Activated CD4-positive, alpha-beta T cell treated with anti-CD3 and anti-CD28 coated beads, Interleukin-10, Interleukin-2, amounts not matched to agents 100 ng/mL and 50 ng/mL, durations not matched to agents 16 hours and 8 hours (primary cell): ENCODE measurements around the gene RBM5.

ENCODE experiments used
- DNase-seq: peaks from one replicate; pipeline ENCODE4 v3.0.0-alpha.2; 2020

Gene RBM5

GRCh38 chr3:50140990-50141389 lies 52.3 kb downstream of the RBM5 start:
- no peak for DNase-seq

DNA sequence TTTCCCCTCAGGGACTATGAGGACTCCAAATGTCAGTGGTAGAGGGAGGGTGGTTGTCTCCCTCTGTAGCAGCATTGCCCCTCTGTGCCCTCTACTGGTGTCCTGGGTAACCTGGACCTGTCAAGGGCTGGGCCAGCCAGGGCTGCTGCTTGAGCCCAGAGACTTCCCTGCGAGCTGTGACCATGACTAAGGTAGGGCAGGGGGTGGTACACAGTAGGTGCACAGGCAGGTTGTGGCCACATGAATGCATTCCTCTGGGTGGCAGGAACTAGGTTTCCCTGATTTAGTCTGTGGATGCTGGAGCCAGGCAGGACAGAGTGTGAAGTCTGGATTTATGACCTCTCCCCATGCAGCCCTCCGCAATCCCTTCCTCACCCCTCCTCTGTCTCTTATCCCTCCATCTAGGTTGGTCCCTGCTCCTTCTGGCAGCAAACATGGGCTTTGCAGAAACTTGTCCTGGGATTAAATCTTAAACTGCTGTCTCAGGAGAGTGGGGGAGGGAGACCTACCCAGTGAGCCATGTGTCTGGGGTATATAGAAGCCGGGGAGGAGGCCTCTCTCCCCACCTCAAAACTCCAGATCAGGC lies 57.7 kb downstream of the RBM5 start:
- DNase-seq: no peak

DNA sequence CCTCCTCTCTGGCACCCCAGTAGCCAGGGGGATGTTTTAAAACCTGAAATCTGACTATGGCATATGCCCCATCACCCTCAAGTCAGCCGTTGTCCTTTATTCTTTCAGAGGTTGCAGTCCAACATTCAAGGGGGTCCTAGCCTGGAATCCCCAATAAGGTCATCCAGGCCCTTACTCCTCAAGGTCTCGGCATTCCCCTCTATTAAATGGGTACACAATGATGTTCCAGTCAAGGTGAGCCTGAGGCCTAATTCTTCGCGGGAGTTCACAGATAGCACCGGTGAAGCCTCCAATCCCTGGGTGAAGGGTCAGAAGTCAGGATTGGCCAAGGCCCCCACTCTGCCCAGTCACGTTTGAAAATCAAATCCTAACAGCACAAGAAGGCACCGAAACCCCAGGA lies 58.3 kb downstream of the RBM5 start:
- no peak for DNase-seq

- DNase-seq: no peak
Observed at GRCh38 chr3:50147447-50147846, 58.7 kb downstream of the RBM5 start.

- no peak for DNase-seq
Observed at GRCh38 chr3:50147861-50148260, 59.1 kb downstream of the RBM5 start.

DNA sequence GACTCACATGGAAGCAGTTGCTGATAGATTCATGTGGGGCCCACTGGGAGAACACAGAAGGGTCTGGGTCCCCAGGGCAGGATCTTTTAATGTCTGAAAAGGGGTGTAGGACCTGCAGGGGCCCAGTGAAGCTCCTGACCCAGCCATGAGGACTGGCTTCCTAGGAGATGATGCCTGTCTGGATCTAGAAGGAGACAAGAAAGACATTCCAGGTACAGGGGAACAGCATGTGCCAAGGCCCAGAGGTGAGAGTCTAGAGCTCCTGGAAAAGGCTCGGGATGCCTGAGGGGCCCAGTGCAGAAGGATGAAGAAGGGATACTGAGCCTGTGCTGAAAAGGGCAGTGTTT lies 61.7 kb downstream of the RBM5 start:
- no peak for DNase-seq

DNA sequence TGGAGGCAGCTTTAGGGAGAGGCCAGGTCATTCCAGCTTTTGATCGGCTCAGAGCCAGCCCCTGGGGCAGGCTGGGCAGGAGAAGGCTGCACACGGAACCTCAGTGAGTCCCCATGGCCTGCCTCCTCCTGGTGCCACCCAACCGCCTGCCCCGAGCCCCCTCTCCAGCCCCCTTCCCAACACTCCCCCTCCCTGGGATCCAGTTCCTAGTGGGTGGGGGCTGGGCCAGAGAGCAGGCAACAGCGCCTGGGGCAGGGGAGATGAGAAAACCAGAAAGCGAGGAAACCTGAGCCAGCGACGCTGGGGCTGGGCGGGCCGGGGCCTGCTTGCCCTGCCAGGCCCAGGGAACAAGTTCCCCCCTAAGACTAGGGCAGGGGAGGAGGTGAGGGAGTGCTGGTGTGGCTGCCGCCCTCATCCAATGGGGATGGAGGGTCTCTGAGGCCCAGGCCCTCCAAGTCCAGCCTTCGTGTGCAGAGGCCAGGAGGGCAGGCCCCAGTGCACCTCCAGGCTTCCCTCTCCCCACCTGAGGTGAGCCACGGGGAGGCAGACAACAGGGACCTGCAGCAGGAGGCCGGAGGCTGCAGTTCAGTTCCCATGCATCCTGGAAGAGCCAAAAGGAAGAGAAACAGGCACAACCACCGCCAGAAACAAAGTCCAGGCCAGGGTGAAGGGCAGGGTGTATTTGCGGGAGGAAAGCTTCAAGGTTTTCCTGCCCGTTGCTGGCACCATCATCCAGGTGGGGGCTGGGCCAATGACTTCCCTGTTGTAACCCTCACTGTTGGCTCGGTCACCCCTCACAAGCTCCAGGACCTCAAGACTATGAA lies 62.4 kb downstream of the RBM5 start:
- no peak for DNase-seq

DNA sequence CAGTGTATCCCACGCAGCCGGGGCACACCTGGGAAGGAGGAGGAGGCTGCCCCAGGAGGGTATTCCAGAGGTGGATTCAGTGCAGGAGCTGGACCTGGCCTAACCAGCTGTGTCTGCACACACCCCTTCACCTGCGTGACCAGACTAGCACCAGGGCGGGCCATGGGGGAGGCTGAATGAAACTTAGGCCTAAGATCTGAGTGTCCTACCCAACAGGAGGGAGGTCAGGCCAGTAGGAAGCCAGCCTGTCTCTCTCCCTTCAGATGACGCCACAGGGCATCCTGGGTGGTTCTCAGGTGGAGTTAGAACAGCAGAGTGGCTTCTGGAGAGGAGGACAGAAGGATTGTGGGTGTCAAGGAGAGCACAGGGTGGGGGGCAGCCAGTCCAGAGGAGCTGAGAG lies 63.0 kb downstream of the RBM5 start:
- DNase-seq: no peak

DNA sequence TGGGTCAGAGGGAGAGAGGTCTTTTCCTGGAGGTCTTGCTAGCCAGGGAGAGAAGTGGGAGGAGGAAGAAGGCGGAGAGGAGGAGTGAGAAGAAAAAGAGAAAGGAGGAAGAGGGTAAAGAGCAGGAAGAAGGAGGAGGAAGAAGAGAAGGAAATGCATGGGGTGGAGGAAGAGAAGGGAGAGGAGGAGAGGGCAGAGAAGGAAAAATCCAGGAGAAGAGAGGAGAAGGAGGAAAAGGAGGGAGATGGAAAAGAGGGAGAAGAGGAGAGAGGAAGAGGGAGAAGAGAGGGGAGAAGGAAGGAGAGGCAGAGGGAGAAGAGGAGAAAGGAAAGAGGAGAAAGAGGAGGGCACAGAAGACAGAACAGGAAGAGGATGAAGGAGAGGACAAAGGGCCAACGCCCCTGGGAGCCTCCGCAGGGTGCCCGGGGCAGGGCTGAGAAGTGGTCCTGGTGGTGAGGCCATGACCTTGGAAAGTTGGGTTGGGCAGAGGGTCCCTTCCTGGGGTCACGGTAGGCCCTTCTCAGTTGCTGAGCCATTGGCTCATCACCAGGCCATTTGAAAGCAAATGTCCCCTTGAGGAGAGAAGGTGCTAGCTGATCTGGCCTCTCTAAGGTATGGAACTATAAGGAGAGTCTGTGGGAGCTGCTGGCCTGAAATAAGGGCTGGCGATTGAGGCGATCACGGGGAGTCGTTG lies 65.2 kb downstream of the RBM5 start:
- DNase-seq: no peak

- no peak for DNase-seq
Observed at GRCh38 chr3:50154476-50154839, 65.7 kb downstream of the RBM5 start.

DNA sequence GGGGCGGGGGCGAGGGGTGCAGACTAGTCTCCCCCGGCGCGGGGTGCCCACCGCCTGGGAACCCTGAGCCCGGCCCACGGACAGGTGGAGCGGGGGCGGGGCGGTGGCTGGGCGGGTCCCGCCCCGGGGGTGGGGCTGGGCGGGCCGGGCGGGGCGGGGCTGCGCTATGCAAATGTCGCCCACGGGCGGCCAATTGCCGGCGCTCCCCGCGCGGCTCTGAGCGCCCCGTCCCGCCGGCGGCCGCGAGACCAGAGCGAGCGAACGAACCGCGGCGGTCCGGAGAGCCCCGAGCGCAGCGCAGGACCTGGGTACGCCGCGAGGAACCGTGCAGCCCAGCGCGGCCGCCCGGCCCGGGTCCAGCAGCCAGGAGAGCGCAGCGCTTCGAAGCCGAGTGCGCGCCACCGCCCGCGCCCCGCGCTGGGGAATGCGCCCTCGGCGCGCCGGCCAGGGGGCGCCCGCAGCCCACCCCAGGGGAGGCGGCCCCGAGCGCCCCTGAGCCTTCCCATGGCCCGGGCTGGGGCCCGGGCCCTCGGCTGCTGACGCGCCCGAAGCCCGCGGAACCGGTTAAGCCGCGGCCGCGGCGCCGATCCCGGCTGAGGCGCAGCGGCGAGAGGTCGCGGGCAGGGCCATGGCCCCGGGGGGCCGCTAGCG lies 66.2 kb downstream of the RBM5 start, which contains the start of gene SEMA3F:
Gene SEMA3F, plus strand, starts transcription at position 485 of the 651 bp plus-strand sequence. CDS start 4,299 bp downstream, outside the sequence.
- peak; percentile 57 for DNase-seq

DNA sequence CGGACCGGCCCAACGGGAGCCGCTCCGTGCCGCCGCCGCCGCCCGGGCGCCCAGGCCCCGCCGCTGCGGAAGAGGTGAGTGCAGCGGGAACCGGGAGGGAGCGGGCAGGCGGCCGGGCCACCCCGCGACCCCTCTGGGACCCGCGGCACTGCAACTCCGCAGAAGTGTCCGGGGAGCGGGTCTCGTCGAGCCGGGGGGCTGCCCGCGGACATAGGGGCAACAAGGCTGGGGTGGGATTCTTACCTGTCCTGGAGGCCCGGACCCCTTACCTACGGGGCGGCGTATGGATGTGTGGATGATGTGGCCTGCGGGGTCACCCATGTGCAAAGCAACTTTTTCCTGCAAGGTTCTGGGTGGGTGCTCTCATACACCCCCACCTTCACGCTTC lies 66.8 kb downstream of the RBM5 start:
- no peak for DNase-seq

GRCh38 chr3:50155891-50156290 lies 67.2 kb downstream of the RBM5 start:
- DNase-seq: no peak

- DNase-seq: no peak
Observed at GRCh38 chr3:50156549-50157493, 68.1 kb downstream of the RBM5 start.

DNA sequence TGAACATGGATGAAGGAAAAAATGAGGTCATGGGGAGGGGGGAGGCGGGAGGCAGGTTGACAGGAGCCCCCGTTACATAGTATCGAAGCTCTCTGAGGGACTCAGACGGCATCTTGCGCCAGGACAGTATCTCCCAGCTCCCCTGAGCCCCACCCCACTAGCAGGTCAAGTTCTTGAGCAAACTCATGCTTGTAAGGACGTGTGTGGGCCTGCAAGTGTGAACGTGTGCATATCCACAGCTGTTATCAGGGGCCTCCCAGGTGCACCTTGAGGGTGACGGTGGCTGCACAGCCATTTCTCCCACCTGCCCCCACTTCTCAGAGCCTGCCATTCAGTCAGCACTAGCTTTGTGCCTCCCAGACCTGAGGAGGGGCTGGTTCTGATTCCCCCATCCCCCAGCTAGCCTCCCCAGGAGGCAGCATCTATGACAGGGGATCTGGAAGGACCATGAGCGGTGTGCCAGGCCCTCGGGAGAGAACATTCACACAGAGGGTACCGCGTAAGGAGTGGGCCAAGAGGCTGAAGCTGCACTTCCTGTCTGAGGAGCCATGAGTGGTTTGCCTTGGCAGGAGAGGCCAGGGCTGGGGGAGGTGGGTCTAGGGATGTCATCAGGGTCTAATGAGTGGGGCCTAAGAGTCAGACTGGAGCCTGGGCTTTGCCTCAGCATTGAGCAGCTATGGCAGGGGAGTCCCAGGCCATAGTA lies 69.3 kb downstream of the RBM5 start:
- DNase-seq: no peak

DNA sequence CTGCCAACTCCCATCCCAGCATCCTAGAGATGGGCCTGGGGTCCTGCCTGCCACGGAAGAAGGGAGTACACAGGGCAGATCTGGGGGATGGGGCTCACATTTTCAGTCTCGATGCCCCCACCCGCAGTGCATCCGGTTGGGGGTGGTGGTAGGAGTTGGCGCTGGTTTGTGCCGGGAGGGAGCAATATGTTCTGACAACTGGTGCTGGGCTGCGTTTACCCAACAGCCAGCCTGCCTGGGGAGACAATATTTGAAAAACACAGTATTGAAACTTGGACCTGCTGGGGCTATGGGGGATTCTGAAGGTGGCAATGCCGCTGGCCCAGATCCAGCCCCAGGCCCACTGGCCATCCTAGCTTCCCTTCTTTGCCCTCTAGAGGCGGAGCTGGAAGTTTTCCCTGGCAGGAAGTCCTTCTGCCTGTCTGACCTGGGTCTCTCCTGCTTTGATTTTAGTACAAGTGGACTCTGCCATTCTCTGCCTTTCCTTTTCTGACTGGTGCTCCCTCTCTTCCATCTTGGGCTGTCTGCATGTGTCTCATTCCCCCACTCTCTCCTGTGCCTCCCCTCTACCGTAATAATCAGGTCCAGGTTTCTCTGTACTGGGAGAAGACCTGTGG lies 69.9 kb downstream of the RBM5 start:
- DNase-seq: no peak

- no peak for DNase-seq
Observed at GRCh38 chr3:50160561-50160983, 71.9 kb downstream of the RBM5 start.

DNA sequence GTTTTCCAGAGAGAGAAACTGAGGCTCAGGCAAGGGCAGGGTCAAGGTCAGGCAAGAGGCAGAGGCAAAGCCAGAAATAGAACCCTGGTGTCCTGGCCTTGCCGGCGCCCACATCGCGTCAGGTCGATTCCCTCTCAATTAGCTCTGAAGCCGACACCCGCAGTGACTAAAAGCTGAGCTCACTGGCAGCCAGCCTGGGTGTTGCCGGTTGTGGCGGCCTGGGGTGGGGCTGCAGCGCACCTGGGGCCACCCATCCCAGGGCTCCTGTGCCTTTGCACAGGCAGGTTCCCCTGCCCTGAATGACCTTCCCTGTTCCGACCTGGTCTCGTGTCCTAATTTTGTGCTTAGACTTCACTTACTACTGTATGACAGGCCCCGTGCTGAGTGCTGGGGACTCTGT lies 72.6 kb downstream of the RBM5 start:
- no peak for DNase-seq

GRCh38 chr3:50162034-50162883 lies 73.5 kb downstream of the RBM5 start:
- DNase-seq: no peak
